Esophagus muscularis mucosa (tissue), 3 donors: ENCODE measurements around the gene MSANTD1.

Experiments
- CTCF ChIP-seq, 3 experiments: fragments of 200-600 bp in 2 of 3; fragments of 450-650 bp in 1 of 3; sonication (generic) in 2 of 3; IDR thresholded peaks; one replicate each; pipeline ENCODE4 v1.5.1; 2017 to 2019; ENCODE audit warnings: antibody characterized with exemption in 3 of 3, mild to moderate bottlenecking in 2 of 3, moderate library complexity in 1 of 3
- EP300 ChIP-seq: sonication (generic); formaldehyde crosslinking; IDR thresholded peaks from one replicate; pipeline ENCODE4 v1.6.1; 2017; ENCODE audit warnings: antibody characterized with exemption

GRCh38 chr4:3232871-3233271 is 16.1 kb upstream of the MSANTD1 start:
- no peak for TF ChIP-seq CTCF (IDR thresholded peaks at IDR 0.05)
- TF ChIP-seq EP300, result no peak
